Measurements from ENCODE around the gene TBCB. TPM values are rescaled to one million over a fixed set of nuclear protein-coding genes. Genes with fewer than 3 reads are reported as not detected.

The TBCB gene
- total and polyA plus RNA-seq, 3 donors from 2014 or later, result 177 to 226 (median 195) TPM

- TF ChIP-seq CTCF (IDR thresholded peaks at IDR 0.05) (no peak), POLR2A (IDR thresholded peaks at IDR 0.05) (peak; percentile 49)
- Histone ChIP-seq H3K36me3 (ENCODE audit: low read depth, missing control alignments) (no peaks in the 10 kb centered on the region), H3K4me3 (peak overlapping the region; percentile 87 to 94), H3K27me3 (no peaks in the 10 kb centered on the region), H3K9me3 (no peaks in the 10 kb centered on the region), H3K27ac (peak overlapping the region; percentile 95 to 96), H3K4me1 (peaks cover 8% of the 10 kb centered on the region)
- peak; percentile 91 for DNase-seq
- intact Hi-C loops (cut with DNase I; ENCODE audit: low total_unique reads), result no loop called here
- WGBS, 2 donors, result 22 to 23% methylated on average over 29 to 34 of the region's 42 CpGs
Observed at GRCh38 chr19:36141039-36141927, 26.0 kb downstream of the TBCB start.

- no peaks in the 10 kb centered on the region for H3K36me3 ChIP-seq (ENCODE audit: low read depth, missing control alignments)
- DNase-seq, result no peak
- H3K27me3 ChIP-seq, result no peaks in the 10 kb centered on the region
- WGBS, 2 donors, result 63 to 84% methylated on average over 14 of the region's 14 CpGs
- peak overlapping the region in 1 of 2 donors; percentile 10 for H3K27ac ChIP-seq
- TF ChIP-seq CTCF (IDR thresholded peaks at IDR 0.05) (no peak), POLR2A (IDR thresholded peaks at IDR 0.05) (no peak)
- no peaks in the 10 kb centered on the region for H3K9me3 ChIP-seq
- H3K4me3 ChIP-seq, result peak overlapping the region in 1 of 2 donors; percentile 94
- H3K4me1 ChIP-seq, result peaks cover 8% of the 10 kb centered on the region
- intact Hi-C loops (cut with DNase I; ENCODE audit: low total_unique reads), result no loop called here
Observed at GRCh38 chr19:36142046-36142445, 26.8 kb downstream of the TBCB start.

GRCh38 chr19:36142496-36142895, 27.2 kb downstream of the TBCB start:
- TF ChIP-seq CTCF (IDR thresholded peaks at IDR 0.05), result no peak
- no peak for TF ChIP-seq POLR2A (IDR thresholded peaks at IDR 0.05)
- peaks cover 8% of the 10 kb centered on the region for H3K4me1 ChIP-seq
- H3K27ac ChIP-seq, result no peak overlapping the region
- WGBS, 2 donors, result 62 to 71% methylated on average over 9 of the region's 9 CpGs
- H3K4me3 ChIP-seq, result peak overlapping the region in 1 of 2 donors; percentile 94
- DNase-seq, result no peak
- no peaks in the 10 kb centered on the region for H3K27me3 ChIP-seq
- intact Hi-C loops (cut with DNase I; ENCODE audit: low total_unique reads), result no loop called here
- H3K9me3 ChIP-seq, result no peaks in the 10 kb centered on the region
- no peaks in the 10 kb centered on the region for H3K36me3 ChIP-seq (ENCODE audit: low read depth, missing control alignments)

- Histone ChIP-seq H3K9me3 (no peaks in the 10 kb centered on the region), H3K27ac (no peak overlapping the region), H3K4me1 (peaks cover 8% of the 10 kb centered on the region), H3K27me3 (no peaks in the 10 kb centered on the region), H3K4me3 (no peak overlapping the region), H3K36me3 (ENCODE audit: low read depth, missing control alignments) (no peaks in the 10 kb centered on the region)
- WGBS, 2 donors, result 95 to 99% methylated on average over 6 of the region's 6 CpGs
- intact Hi-C loops (cut with DNase I; ENCODE audit: low total_unique reads), result no loop called here
- TF ChIP-seq CTCF (IDR thresholded peaks at IDR 0.05), result no peak
- no peak for TF ChIP-seq POLR2A (IDR thresholded peaks at IDR 0.05)
- no peak for DNase-seq
Observed at GRCh38 chr19:36144624-36145023, 29.4 kb downstream of the TBCB start.

Measured in testis (tissue), 3 donors.